K562 (cell line): ENCODE results near the gene TMC2. TPM values are rescaled to one million over a fixed set of nuclear protein-coding genes. Genes with fewer than 3 reads are reported as not detected.

ENCODE experiments used
- ATAC-seq: fragments of 200-7000 bp; cut with Tn5 transposase; 3 replicates; pipeline ENCODE4 v1.9.1; 2020; ENCODE audit warnings: moderate library complexity
- BruUV-seq: library from RNA; stranded (reverse); fragments of 400-500 nt; replicated peaks from 2 replicates; lab custom pipeline; 2021; lab: Mats Ljungman, UMichigan
- CTCF ChIA-PET: fragments of 300-600 bp; formaldehyde crosslinking; extraction: SDS; loops from one replicate; lab custom pipeline; 2021; ENCODE audit warnings: low intra/inter-chr PET ratio; lab: Yijun Ruan, JAX
- POLR2A ChIA-PET: fragments of 300-600, 350-650 bp; sonication (Branson Sonifier 250); formaldehyde crosslinking; extraction: SDS; loops from one replicate; lab custom pipeline; 2021; ENCODE audit warnings: antibody characterized with exemption, inconsistent platforms; lab: Yijun Ruan, JAX
- DNase-seq, 4 experiments: peaks; one replicate each; pipeline versions ENCODE4 v3.0.0 to v3.0.0-alpha.2; 2011 to 2018; ENCODE audit warnings: low spot score in 3 of 4, mixed read lengths in 3 of 4; ENCODE audit errors: extremely low read depth in 1 of 4
- FAIRE-seq: peaks from 2 replicates; lab custom pipeline; 2011; peaks lifted over from hg19 to GRCh38; lab: Jason Lieb, UNC
- H2AFZ ChIP-seq: 2 replicates; pipeline ENCODE4 v1.6.0; 2011; ENCODE audit warnings: low read depth, low read length, control low read depth, inconsistent platforms
- H3K27ac ChIP-seq: fragments of 200-600 bp; 3 replicates; pipeline ENCODE4 v1.8.0; 2011; ENCODE audit warnings: low read depth, mild to moderate bottlenecking, control low read depth, inconsistent platforms, low read length, moderate library complexity, mixed read lengths; ENCODE audit errors: extremely low read depth
- H3K27me3 ChIP-seq, 2 experiments: fragments of 300-600 bp in 1 of 2; 2 replicates in 1 of 2; 3 replicates in 1 of 2; pipeline versions ENCODE4 v1.6.0 to v1.8.0; 2011; ENCODE audit warnings: inconsistent platforms in 2 of 2, low read length in 2 of 2, mild to moderate bottlenecking in 1 of 2, mixed read lengths in 1 of 2, moderate library complexity in 1 of 2; ENCODE audit not compliant: control insufficient read depth in 2 of 2, insufficient read depth in 2 of 2
- H3K36me3 ChIP-seq: fragments of 300-600 bp; 3 replicates; pipeline ENCODE4 v1.8.0; 2011; ENCODE audit warnings: mild to moderate bottlenecking, low read length, inconsistent platforms; ENCODE audit not compliant: control insufficient read depth, insufficient read depth
- H3K4me1 ChIP-seq, 2 experiments: fragments of 200-600 bp in 1 of 2; replicated peaks in 1 of 2; 2 replicates in 1 of 2; 3 replicates in 1 of 2; pipeline versions ENCODE4 v1.5.1 to v1.8.0; 2011; ENCODE audit warnings: inconsistent platforms in 2 of 2, low read length in 2 of 2, mild to moderate bottlenecking in 1 of 2, mixed read lengths in 1 of 2, moderate library complexity in 1 of 2; ENCODE audit not compliant: control insufficient read depth in 2 of 2, insufficient read depth in 2 of 2
- H3K4me2 ChIP-seq: 2 replicates; pipeline ENCODE4 v1.6.1; 2011; ENCODE audit warnings: low read length, control low read depth, inconsistent platforms, mixed read lengths; ENCODE audit not compliant: insufficient read depth
- H3K4me3 ChIP-seq: fragments of 200-600 bp; sonication (generic), shearing (Covaris generic); 2 replicates; pipeline ENCODE4 v1.5.1; 2016; ENCODE audit warnings: control low read depth, inconsistent platforms
- H3K79me2 ChIP-seq: fragments of 200-600 bp; 3 replicates; pipeline ENCODE4 v1.8.0; 2011; ENCODE audit warnings: low read length, inconsistent platforms; ENCODE audit not compliant: control insufficient read depth, insufficient read depth
- H3K9ac ChIP-seq, 2 experiments: 2 replicates each; pipeline versions ENCODE4 v1.6.0 to v1.6.1; 2011; ENCODE audit warnings: low read depth in 2 of 2, low read length in 2 of 2, control low read depth in 1 of 2, inconsistent platforms in 1 of 2, mild to moderate bottlenecking in 1 of 2, mixed read lengths in 1 of 2; ENCODE audit not compliant: insufficient read depth in 1 of 2
- H3K9me1 ChIP-seq: one replicate; pipeline ENCODE4 v1.6.0; 2011; ENCODE audit warnings: inconsistent platforms, mild to moderate bottlenecking, low read length, moderate library complexity; ENCODE audit not compliant: control insufficient read depth, insufficient read depth
- H3K9me3 ChIP-seq: replicated peaks from 2 replicates; pipeline ENCODE4 v1.5.1; 2011; ENCODE audit warnings: low read depth, low read length, inconsistent platforms; ENCODE audit not compliant: control insufficient read depth, insufficient read depth
- H4K20me1 ChIP-seq: replicated peaks from 2 replicates; pipeline ENCODE4 v1.6.1; 2011; ENCODE audit warnings: low read length, inconsistent platforms, mixed read lengths; ENCODE audit not compliant: control insufficient read depth, insufficient read depth
- ARNT ChIP-seq, 2 experiments: fragments of 450-650 bp; IDR thresholded peaks; 2 replicates each; pipeline ENCODE4 v1.6.1; 2016; ENCODE audit warnings: mild to moderate bottlenecking in 1 of 2
- HIVEP1 ChIP-seq: fragments of 250-450 bp; sonication (Bioruptor Pico); IDR thresholded peaks from 2 replicates; pipeline ENCODE4 v1.4.0; 2020; ENCODE audit warnings: mild to moderate bottlenecking
- IRF1 ChIP-seq: sonication (generic); formaldehyde crosslinking; IDR thresholded peaks from 2 replicates; pipeline ENCODE4 v1.8.0; 2022; ENCODE audit warnings: missing genetic modification reagents, mild to moderate bottlenecking, borderline replicate concordance
- IRF2 ChIP-seq: sonication (generic); formaldehyde crosslinking; IDR thresholded peaks from 2 replicates; pipeline ENCODE4 v1.8.1; 2022; ENCODE audit warnings: mild to moderate bottlenecking, missing genetic modification reagents
- KLF1 ChIP-seq: fragments of 450-650 bp; IDR thresholded peaks from 2 replicates; pipeline ENCODE4 v1.6.1; 2016; ENCODE audit warnings: missing genetic modification characterization, missing compliant biosample characterization
- KLF10 ChIP-seq: fragments of 250-450 bp; sonication (Bioruptor Pico); IDR thresholded peaks from 2 replicates; pipeline ENCODE4 v1.6.1; 2021; ENCODE audit warnings: matching md5 sums
- NCOR1 ChIP-seq: fragments of 450-650 bp; IDR thresholded peaks from 2 replicates; pipeline ENCODE4 v1.6.1; 2016; ENCODE audit warnings: mild to moderate bottlenecking, moderate library complexity
- PHB2 ChIP-seq: fragments of 450-650 bp; IDR thresholded peaks from 2 replicates; pipeline ENCODE4 v1.6.1; 2017; ENCODE audit warnings: low read depth
- SMARCA4 ChIP-seq: fragments of 450-650 bp; IDR thresholded peaks from 2 replicates; pipeline ENCODE4 v1.6.1; 2016
- SREBF1 ChIP-seq: fragments of 150-350 bp; IDR thresholded peaks from 2 replicates; pipeline ENCODE4 v1.6.1; 2014; ENCODE audit warnings: antibody characterized with exemption, low read depth, low read length, borderline replicate concordance
- STAT5B ChIP-seq: fragments of 250-450 bp; sonication (Bioruptor Pico); IDR thresholded peaks from 2 replicates; pipeline ENCODE4 v1.8.0; 2021; ENCODE audit warnings: mild to moderate bottlenecking, inconsistent platforms
- ZFP30 ChIP-seq: fragments of 250-450 bp; sonication (Bioruptor Pico); IDR thresholded peaks from 2 replicates; pipeline ENCODE4 v1.8.0; 2022; ENCODE audit warnings: moderate library complexity, mild to moderate bottlenecking, inconsistent platforms, borderline replicate concordance
- WGBS: fragments of 100-300 bp; shearing (Covaris generic); methylation state at CpG from one replicate; pipeline ENCODE4 v1.1.6; 2016; ENCODE audit warnings: low coverage, mixed read lengths; ENCODE audit not compliant: insufficient coverage; ENCODE audit errors: missing lambda C conversion rate; 5-methylcytosine and 5-hydroxymethylcytosine counted together
- in situ Hi-C: fragments of 300-500 bp; cut with MboI; formaldehyde crosslinking; loops from 4 replicates; pipeline ENCODE4 v1.15.0; 2018; ENCODE audit warnings: inconsistent platforms, mixed read lengths
- intact Hi-C: fragments of 100-400 bp; cut with micrococcal nuclease; formaldehyde crosslinking; loops from 2 replicates; pipeline ENCODE4 v1.14.2; 2022
- polyA plus RNA-seq, 8 experiments: library from polyadenylated mRNA; depleted of rRNA in 4 of 8; stranded (reverse) in 5 of 8; unstranded in 3 of 8; fragments of >200 nt; fragmentation: Nextera tagmentation in 2 of 8; fragmentation: Illumina TruSeq in 1 of 8; extraction: Ambion mirVana in 2 of 8; extraction: Trizol in 1 of 8; gene quantifications; 2 replicates each; pipeline versions ENCODE4 v1.2.1 to v1.2.3, GENCODE V29; 2011 to 2014; ENCODE audit warnings: inconsistent platforms in 1 of 8, missing spikeins in 1 of 8
- total RNA-seq, 7 experiments: library from RNA; depleted of rRNA in 6 of 7; stranded (reverse); fragments of >200 nt in 6 of 7; fragmentation: Illumina TruSeq in 2 of 7; extraction: Trizol in 2 of 7; gene quantifications; 2 replicates each; pipeline versions ENCODE4 v1.2.1 to v1.2.3, GENCODE V29; 2011 to 2021; ENCODE audit warnings: low replicate concordance in 1 of 7

TMC2 gene
- total and polyA plus RNA-seq, 9 of the 15 experiments (the other 6 are each of a cell fraction or from before 2014, with no cell fraction given) = not detected

GRCh38 chr20:2610941-2611720 is 74.8 kb downstream of the TMC2 start:
- no peaks in the 10 kb centered on the region for H3K4me1 ChIP-seq
- H2AFZ ChIP-seq = no peak overlapping the region
- 0 out of 2 replicates have a peak, but pooled peaks cover 2% of the 10 kb centered on the region for H3K9me3 ChIP-seq
- no peak for TF ChIP-seq KLF1
- no peak for TF ChIP-seq KLF10
- no peak for TF ChIP-seq NCOR1
- TF ChIP-seq IRF2 (CRISPR knock-in tag) = no peak
- TF ChIP-seq PHB2 = no peak
- TF ChIP-seq ZFP30 (CRISPR knock-in tag) = no peak
- TF ChIP-seq SREBF1 = no peak
- no peak for TF ChIP-seq SMARCA4
- no peak for TF ChIP-seq IRF1
- TF ChIP-seq HIVEP1 (CRISPR knock-in tag) = no peak
- no peak for TF ChIP-seq STAT5B
- TF ChIP-seq ARNT (IDR thresholded peaks at IDR 0.05) = no peak
- TF ChIP-seq, all 486 proteins: peak for 0
- Histone ChIP-seq H3K9ac (no peak overlapping the region), H3K36me3 (no peaks in the 10 kb centered on the region), H3K4me2 (no peak overlapping the region), H3K27me3 (peaks cover 0 to 12% of the 10 kb centered on the region in 2 experiments; a peak in 2 of 5 replicates), H3K27ac (no peak overlapping the region), H3K9me1 (no peaks in the 10 kb centered on the region), H4K20me1 (no peaks in the 10 kb centered on the region; the same call in 1 of the 2 replicates), H3K4me3 (no peak overlapping the region), H3K79me2 (no peaks in the 10 kb centered on the region)
- ChIA-PET POLR2A (interaction anchor here (0.7 to 1.0 kb wide), 2 partner anchors 13 to 49 kb away, joined by 3 to 4 read pairs; no protein-coding TSS in a partner anchor), CTCF (no interaction called here)
- ATAC-seq (no peak), DNase-seq (no peak), FAIRE-seq (no peak)
- 2% methylated on average over 6 of the region's 6 CpGs for WGBS
- in situ Hi-C loops (no loop called here), intact Hi-C loops (no loop called here)
- no TSS peak for BruUV-seq
